ENCODE results near the gene SLC25A41. TPM values are rescaled to one million over a fixed set of nuclear protein-coding genes. Genes with fewer than 3 reads are reported as not detected.

Gene SLC25A41
- total and polyA plus RNA-seq, 2 experiments from 2014 or later: not detected

GRCh38 chr19:6465663-6466062 is 32.1 kb upstream of the SLC25A41 start:
- no peak overlapping the region for H2AFZ ChIP-seq
- no peaks in the 10 kb centered on the region for H3K36me3 ChIP-seq (ENCODE audit: low read depth)
- H4K20me1 ChIP-seq (ENCODE audit: insufficient read depth): no peaks in the 10 kb centered on the region
- no peak overlapping the region for H3K9ac ChIP-seq
- no peaks in the 10 kb centered on the region for H3K9me2 ChIP-seq (ENCODE audit: insufficient read depth)
- no peak overlapping the region for H3K4me3 ChIP-seq
- H3K9me3 ChIP-seq (ENCODE audit: low read depth): no peaks in the 10 kb centered on the region
- H3K27ac ChIP-seq: no peak overlapping the region
- DNase-seq: no peak
- 0 out of 2 replicates have a peak, but pooled peaks cover 1% of the 10 kb centered on the region for H3K4me1 ChIP-seq (ENCODE audit: insufficient read depth)
- H3K79me2 ChIP-seq (ENCODE audit: insufficient read depth): no peaks in the 10 kb centered on the region
- in situ Hi-C loops (cut with MboI): no loop called here
- no peaks in the 10 kb centered on the region for H3F3A ChIP-seq (ENCODE audit: insufficient read depth)
- no peak overlapping the region for H3K4me2 ChIP-seq (ENCODE audit: unreplicated experiment)
- peaks cover 18% of the 10 kb centered on the region for H3K27me3 ChIP-seq (replicated peaks; ENCODE audit: insufficient read depth)
- TF ChIP-seq EZH2 (IDR thresholded peaks at IDR 0.05; ENCODE audit: insufficient read depth, poor library complexity, severe bottlenecking) (no peak), EZH2phosphoT487 (IDR thresholded peaks at IDR 0.05; ENCODE audit: insufficient read depth, low read depth) (no peak)
- 88 to 92% methylated on average over 8 of the region's 8 CpGs for WGBS, 2 experiments (ENCODE audit: low coverage in 1 of 2, low lambda C conversion rate in 2 of 2, missing lambda C conversion rate in 2 of 2)

- Histone ChIP-seq H3F3A (ENCODE audit: insufficient read depth) (no peaks in the 10 kb centered on the region), H3K36me3 (ENCODE audit: low read depth) (no peaks in the 10 kb centered on the region), H3K4me2 (ENCODE audit: unreplicated experiment) (no peak overlapping the region), H4K20me1 (ENCODE audit: insufficient read depth) (no peaks in the 10 kb centered on the region), H3K27ac (no peak overlapping the region), H3K27me3 (replicated peaks; ENCODE audit: insufficient read depth) (peaks cover 18% of the 10 kb centered on the region), H3K79me2 (ENCODE audit: insufficient read depth) (no peaks in the 10 kb centered on the region), H3K9me2 (ENCODE audit: insufficient read depth) (no peaks in the 10 kb centered on the region), H3K4me1 (ENCODE audit: insufficient read depth) (0 out of 2 replicates have a peak, but pooled peaks cover 3% of the 10 kb centered on the region), H2AFZ (no peak overlapping the region), H3K9ac (no peak overlapping the region), H3K4me3 (no peak overlapping the region), H3K9me3 (ENCODE audit: low read depth) (no peaks in the 10 kb centered on the region)
- in situ Hi-C loops (cut with MboI): no loop called here
- TF ChIP-seq EZH2 (IDR thresholded peaks at IDR 0.05; ENCODE audit: insufficient read depth, poor library complexity, severe bottlenecking) (no peak), EZH2phosphoT487 (IDR thresholded peaks at IDR 0.05; ENCODE audit: insufficient read depth, low read depth) (no peak)
- DNase-seq: peak; percentile 12
- 16 to 25% methylated on average over 9 of the region's 9 CpGs for WGBS, 2 experiments (ENCODE audit: low coverage in 1 of 2, low lambda C conversion rate in 2 of 2, missing lambda C conversion rate in 2 of 2)
Measured at GRCh38 chr19:6465006-6465405, 31.4 kb upstream of the SLC25A41 start.

DNA sequence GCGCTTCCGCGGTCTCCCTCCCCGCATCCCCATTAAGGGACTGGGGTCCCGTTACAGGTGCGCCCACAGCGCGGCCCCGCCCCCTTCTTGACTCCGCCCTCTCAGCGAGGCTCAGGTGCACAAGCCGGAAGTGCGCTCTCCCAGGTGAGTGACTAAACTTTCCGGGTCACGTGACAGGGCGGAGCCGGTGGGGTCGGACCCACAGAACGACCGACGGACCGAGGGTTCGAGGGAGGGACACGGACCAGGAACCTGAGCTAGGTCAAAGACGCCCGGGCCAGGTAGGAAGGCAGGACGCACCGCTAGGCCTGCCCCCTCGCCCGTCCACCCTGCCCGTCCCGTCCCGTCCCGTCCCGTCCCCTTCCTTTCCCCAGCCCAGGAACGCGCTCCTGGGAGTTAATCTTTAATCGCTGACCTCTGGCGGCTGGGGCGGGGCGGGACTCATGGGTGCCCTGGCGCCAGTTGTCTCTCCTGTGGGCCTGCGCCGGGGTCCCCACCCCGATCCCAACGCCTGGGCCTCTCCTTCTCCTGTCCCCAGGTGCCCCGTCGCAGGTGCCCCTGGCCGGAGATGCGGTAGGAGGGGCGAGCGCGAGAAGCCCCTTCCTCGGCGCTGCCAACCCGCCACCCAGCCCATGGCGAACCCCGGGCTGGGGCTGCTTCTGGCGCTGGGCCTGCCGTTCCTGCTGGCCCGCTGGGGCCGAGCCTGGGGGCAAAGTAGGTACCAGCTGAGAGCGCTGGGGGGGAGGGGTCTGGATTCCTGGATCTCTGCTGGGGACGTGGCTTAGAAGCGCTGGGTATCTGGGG is 30.7 kb upstream of the SLC25A41 start, which contains the start of gene CRB3:
TSS of gene CRB3 (plus strand) at position 202 of the 804 bp plus-strand sequence. CDS start at position 633, 431 bp downstream.
- Histone ChIP-seq H3K4me3 (no peak within 1 kb of the TSS), H3K79me2 (ENCODE audit: insufficient read depth) (no peaks in the 10 kb centered on the region), H3K9me2 (ENCODE audit: insufficient read depth) (no peaks in the 10 kb centered on the region), H3K36me3 (ENCODE audit: low read depth) (no peaks in the 10 kb centered on the region), H3K4me2 (ENCODE audit: unreplicated experiment) (no peak within 1 kb of the TSS), H3K27ac (no peak within 1 kb of the TSS), H3F3A (ENCODE audit: insufficient read depth) (no peaks in the 10 kb centered on the region), H3K27me3 (replicated peaks; ENCODE audit: insufficient read depth) (peaks cover 18% of the 10 kb centered on the region), H3K9me3 (ENCODE audit: low read depth) (no peaks in the 10 kb centered on the region), H3K9ac (no peak within 1 kb of the TSS), H2AFZ (no peak within 1 kb of the TSS), H3K4me1 (ENCODE audit: insufficient read depth) (0 out of 2 replicates have a peak, but pooled peaks cover 3% of the 10 kb centered on the region), H4K20me1 (ENCODE audit: insufficient read depth) (no peaks in the 10 kb centered on the region)
- TF ChIP-seq EZH2phosphoT487 (IDR thresholded peaks at IDR 0.05; ENCODE audit: insufficient read depth, low read depth) (no peak), EZH2 (IDR thresholded peaks at IDR 0.05; ENCODE audit: insufficient read depth, poor library complexity, severe bottlenecking) (no peak)
- in situ Hi-C loops (cut with MboI): no loop called here
- DNase-seq: no peak
- 4% methylated on average over 37 to 63 of the region's 65 CpGs for WGBS, 2 experiments (ENCODE audit: low coverage in 1 of 2, low lambda C conversion rate in 2 of 2, missing lambda C conversion rate in 2 of 2)

DNA sequence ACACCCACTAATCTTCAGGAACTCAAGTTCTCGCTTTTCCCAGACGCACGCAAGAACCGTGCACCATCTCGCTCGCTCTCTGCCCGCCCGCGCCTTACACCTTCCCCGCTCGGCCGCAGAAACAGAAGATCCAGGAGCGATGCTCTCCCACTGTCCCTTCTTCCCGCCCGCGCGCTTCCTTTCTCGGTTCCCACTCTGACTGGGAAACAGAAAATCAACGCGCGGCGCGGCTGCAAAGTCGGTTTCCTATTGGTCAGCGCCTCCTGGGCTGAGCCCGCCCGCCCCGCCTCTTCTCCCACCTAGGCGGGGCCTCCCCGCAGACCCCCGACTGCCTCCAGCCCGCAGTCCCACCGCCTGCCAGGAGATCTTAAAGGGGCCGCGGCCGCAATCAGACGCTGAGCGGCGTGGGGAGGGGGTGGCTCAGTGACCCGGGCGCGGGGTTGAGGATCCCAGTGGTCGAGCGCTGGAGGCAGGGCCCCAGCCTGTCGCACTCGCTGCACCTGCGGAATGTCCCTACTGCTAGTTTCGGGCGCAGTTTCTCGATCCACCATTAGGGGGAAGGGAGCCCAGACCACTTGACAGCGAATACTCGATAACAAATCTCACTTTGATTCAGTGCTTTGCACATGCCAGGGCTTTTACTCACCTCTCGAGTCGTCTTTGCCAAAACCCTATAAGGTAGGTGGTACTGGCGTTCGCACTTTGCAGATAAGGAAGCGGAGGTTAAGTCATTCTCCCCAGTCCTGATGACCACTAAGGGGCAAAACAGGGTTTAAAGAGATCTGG is 26.7 kb upstream of the SLC25A41 start:
- 1 to 3% methylated on average over 29 to 56 of the region's 57 CpGs for WGBS, 2 experiments (ENCODE audit: low coverage in 1 of 2, low lambda C conversion rate in 2 of 2, missing lambda C conversion rate in 2 of 2)
- H4K20me1 ChIP-seq (ENCODE audit: insufficient read depth): no peaks in the 10 kb centered on the region
- in situ Hi-C loops (cut with MboI): no loop called here
- no peaks in the 10 kb centered on the region for H3K9me2 ChIP-seq (ENCODE audit: insufficient read depth)
- H3K9ac ChIP-seq: peak overlapping the region; percentile 41
- H3K36me3 ChIP-seq (ENCODE audit: low read depth): no peaks in the 10 kb centered on the region
- peaks cover 7% of the 10 kb centered on the region for H3K27me3 ChIP-seq (replicated peaks; ENCODE audit: insufficient read depth)
- H3K27ac ChIP-seq: no peak overlapping the region
- peak; percentile 99 for DNase-seq
- H3K79me2 ChIP-seq (ENCODE audit: insufficient read depth): no peaks in the 10 kb centered on the region
- TF ChIP-seq EZH2 (IDR thresholded peaks at IDR 0.05; ENCODE audit: insufficient read depth, poor library complexity, severe bottlenecking) (no peak), EZH2phosphoT487 (IDR thresholded peaks at IDR 0.05; ENCODE audit: insufficient read depth, low read depth) (no peak)
- no peaks in the 10 kb centered on the region for H3K9me3 ChIP-seq (ENCODE audit: low read depth)
- peak overlapping the region; percentile 91 for H3K4me2 ChIP-seq (ENCODE audit: unreplicated experiment)
- H3K4me3 ChIP-seq: peak overlapping the region; percentile 81
- no peaks in the 10 kb centered on the region for H3F3A ChIP-seq (ENCODE audit: insufficient read depth)
- H3K4me1 ChIP-seq (ENCODE audit: insufficient read depth): 0 out of 2 replicates have a peak, but pooled peaks cover 3% of the 10 kb centered on the region
- H2AFZ ChIP-seq: peak overlapping the region; percentile 89
